C4-2B (cell line): ENCODE results near the gene MIA2.

ENCODE experiments used
- H3K27ac ChIP-seq: fragments of 450-650 bp; 2 replicates; pipeline ENCODE4 v1.5.1; 2017
- ZFX ChIP-seq: fragments of 450-650 bp; IDR thresholded peaks from 2 replicates; pipeline ENCODE4 v1.6.1; 2017
- TF ChIP-seq, protein P1 (sequence below): fragments of 450-650 bp; conservative IDR thresholded peaks from 2 replicates; pipeline ENCODE4 v1.5.1; 2017; ENCODE audit warnings: mild to moderate bottlenecking

MIA2 gene

DNA sequence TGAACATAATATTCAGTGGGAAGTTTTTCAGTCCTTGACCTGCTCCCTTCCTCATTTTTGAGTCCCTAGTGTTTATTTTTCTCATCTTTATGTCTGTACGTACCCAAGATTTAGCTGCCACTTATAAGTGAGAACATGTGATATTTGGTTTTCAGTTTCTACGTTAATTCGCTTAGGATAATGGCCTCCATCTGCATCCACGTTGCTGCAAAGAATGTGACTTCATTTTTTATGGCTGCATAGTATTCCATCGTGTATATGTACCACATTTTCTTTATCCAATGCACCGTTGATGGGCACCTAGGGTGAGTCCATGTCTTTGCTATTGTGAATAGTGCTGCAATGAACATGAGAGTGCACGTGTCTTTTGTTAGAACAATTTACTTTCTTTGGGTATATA lies 30.3 kb downstream of the MIA2 start:
- TF ChIP-seq ZFX, result no peak
- TF ChIP-seq, protein P1, sequence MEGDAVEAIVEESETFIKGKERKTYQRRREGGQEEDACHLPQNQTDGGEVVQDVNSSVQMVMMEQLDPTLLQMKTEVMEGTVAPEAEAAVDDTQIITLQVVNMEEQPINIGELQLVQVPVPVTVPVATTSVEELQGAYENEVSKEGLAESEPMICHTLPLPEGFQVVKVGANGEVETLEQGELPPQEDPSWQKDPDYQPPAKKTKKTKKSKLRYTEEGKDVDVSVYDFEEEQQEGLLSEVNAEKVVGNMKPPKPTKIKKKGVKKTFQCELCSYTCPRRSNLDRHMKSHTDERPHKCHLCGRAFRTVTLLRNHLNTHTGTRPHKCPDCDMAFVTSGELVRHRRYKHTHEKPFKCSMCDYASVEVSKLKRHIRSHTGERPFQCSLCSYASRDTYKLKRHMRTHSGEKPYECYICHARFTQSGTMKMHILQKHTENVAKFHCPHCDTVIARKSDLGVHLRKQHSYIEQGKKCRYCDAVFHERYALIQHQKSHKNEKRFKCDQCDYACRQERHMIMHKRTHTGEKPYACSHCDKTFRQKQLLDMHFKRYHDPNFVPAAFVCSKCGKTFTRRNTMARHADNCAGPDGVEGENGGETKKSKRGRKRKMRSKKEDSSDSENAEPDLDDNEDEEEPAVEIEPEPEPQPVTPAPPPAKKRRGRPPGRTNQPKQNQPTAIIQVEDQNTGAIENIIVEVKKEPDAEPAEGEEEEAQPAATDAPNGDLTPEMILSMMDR, result no peak
- H3K27ac ChIP-seq, result no peak overlapping the region

GRCh38 chr14:39264558-39264957 lies 30.8 kb downstream of the MIA2 start:
- TF ChIP-seq, protein P1, result no peak
- TF ChIP-seq ZFX, result no peak
- H3K27ac ChIP-seq, result no peak overlapping the region

DNA sequence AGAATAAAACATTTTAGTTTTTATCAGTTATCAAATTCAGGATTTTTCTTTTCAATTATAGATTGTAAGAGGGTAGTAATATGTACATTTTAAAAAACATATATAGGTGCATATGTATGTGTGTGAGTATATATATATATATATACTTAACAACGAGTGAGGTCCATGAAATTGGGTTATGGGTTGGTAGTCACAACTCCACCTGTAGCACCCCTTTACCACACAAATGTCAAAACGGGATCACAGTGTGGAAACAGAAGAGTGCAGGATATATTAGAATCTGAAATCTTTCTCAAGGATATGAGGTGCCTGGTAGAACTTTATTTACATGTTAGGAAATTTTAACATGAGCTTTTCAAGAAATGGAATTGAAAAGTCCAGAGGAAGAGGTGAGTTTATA lies 31.3 kb downstream of the MIA2 start:
- no peak for TF ChIP-seq ZFX
- TF ChIP-seq, protein P1, result no peak
- H3K27ac ChIP-seq, result no peak overlapping the region

DNA sequence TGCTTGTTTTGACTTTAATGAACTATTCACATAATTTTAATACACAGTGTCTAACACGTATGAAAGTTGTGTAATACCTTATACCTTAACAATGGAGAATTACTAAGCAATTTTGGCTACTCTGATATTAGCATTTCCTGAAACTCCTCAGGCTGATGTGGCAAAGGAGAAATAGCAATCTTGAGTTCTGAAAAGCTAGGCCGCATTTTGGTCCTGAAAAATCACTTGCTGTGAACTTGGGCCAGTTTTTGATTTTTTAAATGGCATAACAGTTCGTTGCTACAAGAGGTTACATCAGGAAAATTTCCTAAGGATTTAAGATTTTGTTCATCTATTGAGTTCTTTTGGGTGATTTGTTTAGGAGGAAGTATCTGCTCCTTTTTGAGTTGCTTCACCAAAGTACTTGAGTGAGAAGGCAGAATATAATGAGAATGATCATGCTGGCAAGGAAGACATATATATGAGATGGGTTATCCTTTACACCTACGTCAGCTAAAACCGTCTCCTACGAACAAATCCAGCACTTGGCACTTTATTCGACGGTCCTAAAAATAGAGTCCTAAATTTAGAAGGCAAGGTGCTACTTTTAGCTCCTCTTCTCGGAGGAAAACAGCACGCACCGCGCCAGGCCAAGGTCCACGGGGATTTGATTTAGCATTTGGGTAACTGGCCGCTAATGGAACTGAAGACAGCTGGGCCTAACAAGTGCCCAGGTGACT lies 32.2 kb downstream of the MIA2 start:
- peak overlapping the region; percentile 95 for H3K27ac ChIP-seq
- no peak for TF ChIP-seq ZFX
- TF ChIP-seq, protein P1, result no peak

DNA sequence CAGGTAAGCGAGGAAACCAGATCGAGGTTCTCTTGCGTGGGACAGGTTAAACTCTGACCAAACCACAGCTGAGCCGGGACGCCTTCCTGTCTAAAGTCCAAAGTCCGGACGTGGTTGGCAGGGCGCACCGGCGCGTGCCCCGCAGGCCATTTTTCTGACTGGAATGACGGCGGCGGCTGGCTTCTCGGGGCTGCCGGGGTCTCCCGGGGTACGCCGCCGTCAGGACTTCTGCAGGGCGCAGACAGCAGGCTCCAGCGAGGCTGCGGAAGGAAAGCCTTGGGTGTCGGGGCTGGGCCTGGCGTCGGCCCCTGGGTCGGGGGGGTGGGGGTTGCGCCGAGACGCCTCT lies 32.8 kb downstream of the MIA2 start:
- TF ChIP-seq, protein P1, result no peak
- TF ChIP-seq ZFX, result peak; percentile 75
- peak overlapping the region; percentile 95 for H3K27ac ChIP-seq

- TF ChIP-seq, protein P1, result no peak
- no peak; the same call in 1 of the 2 replicates for TF ChIP-seq ZFX
- peak overlapping the region; percentile 95 for H3K27ac ChIP-seq
Measured at GRCh38 chr14:39266871-39267607, 33.3 kb downstream of the MIA2 start.

DNA sequence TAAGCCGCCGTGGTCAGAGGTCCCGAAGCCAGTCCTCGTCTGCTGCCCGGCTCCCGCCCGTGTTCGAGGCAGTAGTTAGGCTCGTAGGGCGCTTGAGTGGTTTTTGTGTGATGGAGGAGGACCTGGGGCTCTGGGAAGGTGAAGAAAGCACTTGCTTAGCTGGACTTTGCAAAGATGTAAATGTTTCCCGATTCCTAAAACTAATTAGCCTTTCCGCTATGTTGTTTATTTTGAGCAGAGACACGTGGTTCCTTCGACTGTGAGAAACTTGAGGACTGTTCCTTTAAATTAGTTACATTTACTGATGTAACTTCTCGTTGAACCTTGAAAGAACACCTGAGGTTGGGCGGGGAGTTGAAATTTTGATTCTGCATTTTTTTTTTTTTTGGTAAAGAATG lies 33.9 kb downstream of the MIA2 start:
- no peak for TF ChIP-seq ZFX
- TF ChIP-seq, protein P1, result no peak
- H3K27ac ChIP-seq, result peak overlapping the region; percentile 95
